SK-N-SH (cell line): ENCODE measurements around the gene MTHFS. TPM values are rescaled to one million over a fixed set of nuclear protein-coding genes. Genes with fewer than 3 reads are reported as not detected.
A peak's percentile ranks its signal among the peaks of the same experiment; 100 is the strongest.

Experiments
- CTCF ChIA-PET: fragments of 300-600, 350-600 bp; formaldehyde crosslinking; extraction: SDS; loops from one replicate; lab custom pipeline; 2021; lab: Yijun Ruan, JAX
- POLR2A ChIA-PET: fragments of 350-600 bp; sonication (Branson Sonifier 250); formaldehyde crosslinking; extraction: SDS; loops from one replicate; lab custom pipeline; 2020; ENCODE audit warnings: antibody characterized with exemption, inconsistent platforms; lab: Yijun Ruan, JAX
- DNase-seq: peaks from one replicate; pipeline ENCODE4 v3.0.0; 2012
- H2AFZ ChIP-seq: fragments of 200-600 bp; sonication (generic); 2 replicates; pipeline ENCODE4 v1.8.1; 2016; ENCODE audit warnings: antibody characterized with exemption, mild to moderate bottlenecking, low read depth
- H3F3A ChIP-seq: fragments of 200-600 bp; sonication (generic); replicated peaks from 2 replicates; pipeline ENCODE3; 2016; ENCODE audit warnings: antibody characterized with exemption, mild to moderate bottlenecking; ENCODE audit not compliant: insufficient read depth
- H3K27ac ChIP-seq, 2 experiments: fragments of 200-500 bp in 1 of 2; fragments of 200-600 bp in 1 of 2; sonication (Bioruptor generic) in 1 of 2; sonication (generic), shearing (Covaris generic) in 1 of 2; 2 replicates each; pipeline versions ENCODE4 v1.5.1 to v1.6.1; 2014 to 2016; ENCODE audit warnings: low read depth in 2 of 2, inconsistent platforms in 1 of 2, low read length in 1 of 2, mild to moderate bottlenecking in 1 of 2, mixed read lengths in 1 of 2
- H3K27me3 ChIP-seq: fragments of 200-600 bp; sonication (generic), shearing (Covaris generic); 2 replicates; pipeline ENCODE4 v1.6.1; 2016; ENCODE audit warnings: mixed run types; ENCODE audit not compliant: insufficient read depth
- H3K36me3 ChIP-seq, 2 experiments: fragments of 200-500 bp in 1 of 2; fragments of 200-600 bp in 1 of 2; sonication (Bioruptor generic) in 1 of 2; sonication (generic) in 1 of 2; replicated peaks in 1 of 2; 2 replicates each; pipeline versions ENCODE3 to v1.5.1; 2014 to 2016; ENCODE audit warnings: low read length in 1 of 2, mild to moderate bottlenecking in 1 of 2; ENCODE audit not compliant: insufficient read depth in 2 of 2, control insufficient read depth in 1 of 2
- H3K4me1 ChIP-seq, 2 experiments: fragments of 200-500 bp in 1 of 2; fragments of 200-600 bp in 1 of 2; sonication (Bioruptor generic) in 1 of 2; sonication (generic), shearing (Covaris generic) in 1 of 2; 2 replicates each; pipeline versions ENCODE4 v1.5.1 to v1.6.1; 2014 to 2016; ENCODE audit warnings: low read depth in 1 of 2, low read length in 1 of 2, mixed run types in 1 of 2; ENCODE audit not compliant: insufficient read depth in 2 of 2, control insufficient read depth in 1 of 2
- H3K4me2 ChIP-seq: fragments of 200-600 bp; sonication (generic), shearing (Covaris generic); 2 replicates; pipeline ENCODE4 v1.6.1; 2017; ENCODE audit warnings: mixed run types
- H3K4me3 ChIP-seq, 2 experiments: fragments of 200-500 bp in 1 of 2; fragments of 200-600 bp in 1 of 2; sonication (Bioruptor generic) in 1 of 2; sonication (generic), shearing (Covaris generic) in 1 of 2; 2 replicates each; pipeline versions ENCODE4 v1.5.1 to v1.8.1; 2014 to 2016; ENCODE audit warnings: low read depth in 2 of 2, inconsistent platforms in 1 of 2, low read length in 1 of 2, mild to moderate bottlenecking in 1 of 2, mixed read lengths in 1 of 2, moderate library complexity in 1 of 2
- H3K79me2 ChIP-seq: fragments of 200-600 bp; sonication (generic); 2 replicates; pipeline ENCODE4 v1.8.1; 2017; ENCODE audit warnings: mild to moderate bottlenecking; ENCODE audit not compliant: insufficient read depth
- H3K9ac ChIP-seq: fragments of 200-600 bp; sonication (generic); 2 replicates; pipeline ENCODE4 v1.6.1; 2017; ENCODE audit warnings: mixed run types
- H3K9me2 ChIP-seq: fragments of 200-600 bp; sonication (generic); 2 replicates; pipeline ENCODE4 v1.6.1; 2017; ENCODE audit warnings: mixed run types
- H3K9me3 ChIP-seq: fragments of 200-600 bp; sonication (generic); 2 replicates; pipeline ENCODE4 v1.6.1; 2017; ENCODE audit warnings: mixed run types, mild to moderate bottlenecking, moderate library complexity
- H4K20me1 ChIP-seq: fragments of 200-600 bp; sonication (generic); 2 replicates; pipeline ENCODE4 v1.6.1; 2017; ENCODE audit warnings: mild to moderate bottlenecking, mixed run types; ENCODE audit not compliant: insufficient read depth
- ELF1 ChIP-seq: IDR thresholded peaks from 2 replicates; pipeline ENCODE4 v1.4.0; 2012
- EP300 ChIP-seq, 2 experiments: IDR thresholded peaks; 2 replicates each; pipeline versions ENCODE4 v1.4.0 to v1.6.1; 2012; ENCODE audit warnings: borderline replicate concordance in 1 of 2, low read depth in 1 of 2, low read length in 1 of 2
- FOSL2 ChIP-seq: IDR thresholded peaks from 2 replicates; pipeline ENCODE4 v1.4.0; 2012; ENCODE audit warnings: low read depth, mild to moderate bottlenecking, moderate library complexity, borderline replicate concordance
- FOXJ3 ChIP-seq: sonication (generic); formaldehyde crosslinking; IDR thresholded peaks from 2 replicates; pipeline ENCODE4 v1.5.1; 2020; ENCODE audit warnings: mild to moderate bottlenecking, missing genetic modification reagents
- GATA2 ChIP-seq: sonication (generic); formaldehyde crosslinking; IDR thresholded peaks from 2 replicates; pipeline ENCODE4 v1.5.0; 2020; ENCODE audit warnings: mild to moderate bottlenecking, missing genetic modification reagents
- JUND ChIP-seq: IDR thresholded peaks from 2 replicates; pipeline ENCODE4 v1.4.0; 2012
- MXI1 ChIP-seq: IDR thresholded peaks from 2 replicates; pipeline ENCODE4 v1.6.1; 2012; ENCODE audit warnings: mild to moderate bottlenecking, low read depth, low read length, improper control_type of control experiment
- NRF1 ChIP-seq: IDR thresholded peaks from 2 replicates; pipeline ENCODE4 v1.6.1; 2012; ENCODE audit warnings: low read depth, mild to moderate bottlenecking, low read length
- RXRA ChIP-seq: IDR thresholded peaks from 2 replicates; pipeline ENCODE4 v1.4.0; 2012; ENCODE audit warnings: low read depth, mild to moderate bottlenecking, borderline replicate concordance
- TCF12 ChIP-seq: IDR thresholded peaks from 2 replicates; pipeline ENCODE4 v1.4.0; 2012
- TEAD4 ChIP-seq: IDR thresholded peaks from 2 replicates; pipeline ENCODE4 v1.4.0; 2012; ENCODE audit warnings: mild to moderate bottlenecking, borderline replicate concordance; ENCODE audit not compliant: insufficient read depth
- WGBS: methylation state at CpG from one replicate; pipeline ENCODE4 v1.1.6; 2017; ENCODE audit warnings: low lambda C conversion rate; 5-methylcytosine and 5-hydroxymethylcytosine counted together
- polyA plus RNA-seq, 3 experiments: library from polyadenylated mRNA; depleted of rRNA; stranded (reverse); fragments of >200 nt; gene quantifications; 2 replicates each; pipeline ENCODE4 v1.2.3, GENCODE V29; 2012
- TF ChIP-seq, protein P1 (sequence below): fragments of 200-600 bp; sonication (generic); IDR thresholded peaks from 2 replicates; pipeline ENCODE4 v1.6.1; 2017; ENCODE audit warnings: antibody characterized with exemption, mild to moderate bottlenecking, moderate library complexity
- TF ChIP-seq, protein P2 (sequence below): fragments of 150-350 bp; IDR thresholded peaks from 2 replicates; pipeline ENCODE4 v1.6.1; 2017; ENCODE audit warnings: antibody characterized with exemption, low read length, low read depth, borderline replicate concordance
- TF ChIP-seq, protein P3 (sequence below): IDR thresholded peaks from 2 replicates; pipeline ENCODE4 v1.6.1; 2012; ENCODE audit warnings: mild to moderate bottlenecking, low read depth, low read length, moderate library complexity

The MTHFS gene
- polyA plus RNA-seq, 1 of the 3 experiments (the other 2 are of a cell fraction), result 21.9 TPM

GRCh38 chr15:79942741-79943481, 46.1 kb upstream of the MTHFS start:
- no peaks in the 10 kb centered on the region for H3F3A ChIP-seq
- H4K20me1 ChIP-seq, result no peaks in the 10 kb centered on the region
- H3K4me1 ChIP-seq, result no peaks in the 10 kb centered on the region
- no peak overlapping the region for H3K4me2 ChIP-seq
- no peaks in the 10 kb centered on the region for H3K27me3 ChIP-seq
- H3K79me2 ChIP-seq, result no peaks in the 10 kb centered on the region
- H2AFZ ChIP-seq, result no peak overlapping the region
- 56% methylated on average over 7 of the region's 7 CpGs for WGBS
- POLR2A ChIA-PET, result no interaction called here
- no peak for DNase-seq
- TF ChIP-seq, protein P1, sequence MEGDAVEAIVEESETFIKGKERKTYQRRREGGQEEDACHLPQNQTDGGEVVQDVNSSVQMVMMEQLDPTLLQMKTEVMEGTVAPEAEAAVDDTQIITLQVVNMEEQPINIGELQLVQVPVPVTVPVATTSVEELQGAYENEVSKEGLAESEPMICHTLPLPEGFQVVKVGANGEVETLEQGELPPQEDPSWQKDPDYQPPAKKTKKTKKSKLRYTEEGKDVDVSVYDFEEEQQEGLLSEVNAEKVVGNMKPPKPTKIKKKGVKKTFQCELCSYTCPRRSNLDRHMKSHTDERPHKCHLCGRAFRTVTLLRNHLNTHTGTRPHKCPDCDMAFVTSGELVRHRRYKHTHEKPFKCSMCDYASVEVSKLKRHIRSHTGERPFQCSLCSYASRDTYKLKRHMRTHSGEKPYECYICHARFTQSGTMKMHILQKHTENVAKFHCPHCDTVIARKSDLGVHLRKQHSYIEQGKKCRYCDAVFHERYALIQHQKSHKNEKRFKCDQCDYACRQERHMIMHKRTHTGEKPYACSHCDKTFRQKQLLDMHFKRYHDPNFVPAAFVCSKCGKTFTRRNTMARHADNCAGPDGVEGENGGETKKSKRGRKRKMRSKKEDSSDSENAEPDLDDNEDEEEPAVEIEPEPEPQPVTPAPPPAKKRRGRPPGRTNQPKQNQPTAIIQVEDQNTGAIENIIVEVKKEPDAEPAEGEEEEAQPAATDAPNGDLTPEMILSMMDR, result no peak
- TF ChIP-seq EP300 (IDR thresholded peaks at IDR 0.05; ENCODE audit: borderline replicate concordance in 1 of 2, low read depth in 1 of 2, low read length in 1 of 2) (no peak), RXRA (no peak), NRF1 (no peak), MXI1 (no peak), FOSL2 (0 out of 2 replicates have a peak, but pooled peaks have one; percentile 3)
- TF ChIP-seq, protein P2, sequence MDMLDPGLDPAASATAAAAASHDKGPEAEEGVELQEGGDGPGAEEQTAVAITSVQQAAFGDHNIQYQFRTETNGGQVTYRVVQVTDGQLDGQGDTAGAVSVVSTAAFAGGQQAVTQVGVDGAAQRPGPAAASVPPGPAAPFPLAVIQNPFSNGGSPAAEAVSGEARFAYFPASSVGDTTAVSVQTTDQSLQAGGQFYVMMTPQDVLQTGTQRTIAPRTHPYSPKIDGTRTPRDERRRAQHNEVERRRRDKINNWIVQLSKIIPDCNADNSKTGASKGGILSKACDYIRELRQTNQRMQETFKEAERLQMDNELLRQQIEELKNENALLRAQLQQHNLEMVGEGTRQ, result no peak
- no peaks in the 10 kb centered on the region for H3K9me2 ChIP-seq
- no peak overlapping the region for H3K9ac ChIP-seq
- no peaks in the 10 kb centered on the region for H3K9me3 ChIP-seq
- H3K4me3 ChIP-seq, result no peak overlapping the region
- H3K27ac ChIP-seq, result no peak overlapping the region
- CTCF ChIA-PET, result no interaction called here
- H3K36me3 ChIP-seq, result no peaks in the 10 kb centered on the region

DNA sequence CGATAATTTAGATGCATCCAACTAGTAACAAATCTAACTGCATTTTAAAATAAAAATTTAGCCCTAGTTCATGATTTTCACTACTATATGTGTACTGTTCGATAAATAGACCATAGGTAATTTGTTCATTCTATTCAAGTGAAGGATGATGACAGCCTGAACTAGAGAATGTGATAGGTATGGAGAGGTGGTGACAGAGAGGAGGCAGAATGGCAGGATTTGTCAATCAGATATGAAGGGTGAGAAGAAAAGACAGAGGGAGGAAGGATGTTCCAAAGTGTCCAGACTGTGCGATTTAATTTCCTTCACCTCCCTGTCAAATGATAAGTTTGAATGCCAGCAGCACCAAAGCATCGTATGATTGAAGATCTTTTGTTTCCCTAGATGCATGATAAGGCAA, 42.6 kb upstream of the MTHFS start:
- Histone ChIP-seq H2AFZ (no peak overlapping the region), H3K4me2 (no peak overlapping the region)
- POLR2A ChIA-PET, result no interaction called here
- CTCF ChIA-PET, result no interaction called here
- TF ChIP-seq GATA2 (CRISPR knock-in tag) (no peak), MXI1 (no peak), TCF12 (no peak), JUND (no peak), ELF1 (no peak), EP300 (IDR thresholded peaks at IDR 0.05; ENCODE audit: borderline replicate concordance in 1 of 2, low read depth in 1 of 2, low read length in 1 of 2) (no peak), FOXJ3 (no peak), TEAD4 (no peak)
- TF ChIP-seq, protein P3, sequence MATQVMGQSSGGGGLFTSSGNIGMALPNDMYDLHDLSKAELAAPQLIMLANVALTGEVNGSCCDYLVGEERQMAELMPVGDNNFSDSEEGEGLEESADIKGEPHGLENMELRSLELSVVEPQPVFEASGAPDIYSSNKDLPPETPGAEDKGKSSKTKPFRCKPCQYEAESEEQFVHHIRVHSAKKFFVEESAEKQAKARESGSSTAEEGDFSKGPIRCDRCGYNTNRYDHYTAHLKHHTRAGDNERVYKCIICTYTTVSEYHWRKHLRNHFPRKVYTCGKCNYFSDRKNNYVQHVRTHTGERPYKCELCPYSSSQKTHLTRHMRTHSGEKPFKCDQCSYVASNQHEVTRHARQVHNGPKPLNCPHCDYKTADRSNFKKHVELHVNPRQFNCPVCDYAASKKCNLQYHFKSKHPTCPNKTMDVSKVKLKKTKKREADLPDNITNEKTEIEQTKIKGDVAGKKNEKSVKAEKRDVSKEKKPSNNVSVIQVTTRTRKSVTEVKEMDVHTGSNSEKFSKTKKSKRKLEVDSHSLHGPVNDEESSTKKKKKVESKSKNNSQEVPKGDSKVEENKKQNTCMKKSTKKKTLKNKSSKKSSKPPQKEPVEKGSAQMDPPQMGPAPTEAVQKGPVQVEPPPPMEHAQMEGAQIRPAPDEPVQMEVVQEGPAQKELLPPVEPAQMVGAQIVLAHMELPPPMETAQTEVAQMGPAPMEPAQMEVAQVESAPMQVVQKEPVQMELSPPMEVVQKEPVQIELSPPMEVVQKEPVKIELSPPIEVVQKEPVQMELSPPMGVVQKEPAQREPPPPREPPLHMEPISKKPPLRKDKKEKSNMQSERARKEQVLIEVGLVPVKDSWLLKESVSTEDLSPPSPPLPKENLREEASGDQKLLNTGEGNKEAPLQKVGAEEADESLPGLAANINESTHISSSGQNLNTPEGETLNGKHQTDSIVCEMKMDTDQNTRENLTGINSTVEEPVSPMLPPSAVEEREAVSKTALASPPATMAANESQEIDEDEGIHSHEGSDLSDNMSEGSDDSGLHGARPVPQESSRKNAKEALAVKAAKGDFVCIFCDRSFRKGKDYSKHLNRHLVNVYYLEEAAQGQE, result no peak
- TF ChIP-seq, protein P2, result no peak
- TF ChIP-seq, all 33 proteins: peak for 0
- Histone ChIP-seq H3K4me3 (no peak overlapping the region), H3K79me2 (no peaks in the 10 kb centered on the region), H3K27me3 (no peaks in the 10 kb centered on the region), H3K4me1 (no peaks in the 10 kb centered on the region), H3K36me3 (no peaks in the 10 kb centered on the region), H3K9ac (no peak overlapping the region), H3K27ac (no peak overlapping the region), H3F3A (no peaks in the 10 kb centered on the region), H4K20me1 (no peaks in the 10 kb centered on the region), H3K9me2 (no peaks in the 10 kb centered on the region), H3K9me3 (no peaks in the 10 kb centered on the region)
- no peak for DNase-seq
- 73% methylated on average over 4 of the region's 4 CpGs for WGBS
